Measurements from ENCODE around the gene SLC4A2. TPM values are rescaled to one million over a fixed set of nuclear protein-coding genes. Genes with fewer than 3 reads are reported as not detected.

The SLC4A2 gene
- total and polyA plus RNA-seq, 12 donors = 31.5 to 258 (median 151) TPM

DNA sequence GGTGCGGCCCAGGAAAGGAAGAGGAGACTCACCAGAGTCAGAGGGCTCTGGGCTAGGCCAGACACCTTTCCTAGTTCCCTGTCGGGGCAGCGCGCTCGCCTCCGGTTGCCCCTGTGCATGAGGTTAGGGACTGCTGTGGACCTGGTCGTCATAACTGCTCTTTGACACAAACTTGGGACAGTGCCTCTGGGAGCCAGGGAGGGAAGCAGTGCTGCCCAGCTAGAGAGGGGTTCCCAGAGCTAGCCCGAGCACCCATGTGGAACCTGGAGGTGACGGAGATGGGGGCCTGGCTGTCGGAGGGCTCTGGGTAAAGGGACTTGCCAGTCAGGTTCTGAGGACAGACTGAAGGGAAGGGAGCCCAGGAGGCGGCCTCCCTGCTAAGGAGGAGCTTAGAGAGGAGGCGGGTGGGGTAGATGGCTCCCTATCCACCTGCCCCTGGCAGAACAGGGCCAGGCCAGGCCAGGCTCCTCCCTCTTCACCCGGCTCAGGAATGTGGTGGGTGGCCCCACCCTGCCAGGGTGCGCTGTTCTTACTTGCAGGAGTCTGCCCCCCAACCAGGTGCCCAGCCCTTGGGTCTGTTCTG lies 56.5 kb downstream of the SLC4A2 start:
- H3K27ac ChIP-seq = no peak overlapping the region
- H3K4me1 ChIP-seq (replicated peaks in 1 of 2) = peaks cover 0 to 7% of the 10 kb centered on the region in 2 donors
- TF ChIP-seq, protein P1, sequence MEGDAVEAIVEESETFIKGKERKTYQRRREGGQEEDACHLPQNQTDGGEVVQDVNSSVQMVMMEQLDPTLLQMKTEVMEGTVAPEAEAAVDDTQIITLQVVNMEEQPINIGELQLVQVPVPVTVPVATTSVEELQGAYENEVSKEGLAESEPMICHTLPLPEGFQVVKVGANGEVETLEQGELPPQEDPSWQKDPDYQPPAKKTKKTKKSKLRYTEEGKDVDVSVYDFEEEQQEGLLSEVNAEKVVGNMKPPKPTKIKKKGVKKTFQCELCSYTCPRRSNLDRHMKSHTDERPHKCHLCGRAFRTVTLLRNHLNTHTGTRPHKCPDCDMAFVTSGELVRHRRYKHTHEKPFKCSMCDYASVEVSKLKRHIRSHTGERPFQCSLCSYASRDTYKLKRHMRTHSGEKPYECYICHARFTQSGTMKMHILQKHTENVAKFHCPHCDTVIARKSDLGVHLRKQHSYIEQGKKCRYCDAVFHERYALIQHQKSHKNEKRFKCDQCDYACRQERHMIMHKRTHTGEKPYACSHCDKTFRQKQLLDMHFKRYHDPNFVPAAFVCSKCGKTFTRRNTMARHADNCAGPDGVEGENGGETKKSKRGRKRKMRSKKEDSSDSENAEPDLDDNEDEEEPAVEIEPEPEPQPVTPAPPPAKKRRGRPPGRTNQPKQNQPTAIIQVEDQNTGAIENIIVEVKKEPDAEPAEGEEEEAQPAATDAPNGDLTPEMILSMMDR (IDR thresholded peaks at IDR 0.05) = no peak
- TF ChIP-seq POLR2A (IDR thresholded peaks at IDR 0.05) = no peak
- H3K27me3 ChIP-seq = no peaks in the 10 kb centered on the region
- DNase-seq = no peak
- no peaks in the 10 kb centered on the region for H3K9me3 ChIP-seq (replicated peaks in 1 of 3)
- WGBS, 4 donors = 81 to 95% (median 87%) methylated on average over 5 to 14 of the region's 14 CpGs
- no peak overlapping the region for H3K4me3 ChIP-seq
- peaks cover 0 to 34% of the 10 kb centered on the region in 2 donors for H3K36me3 ChIP-seq (replicated peaks in 1 of 2)
- intact Hi-C loops (cut with DNase I) = no loop called here

DNA sequence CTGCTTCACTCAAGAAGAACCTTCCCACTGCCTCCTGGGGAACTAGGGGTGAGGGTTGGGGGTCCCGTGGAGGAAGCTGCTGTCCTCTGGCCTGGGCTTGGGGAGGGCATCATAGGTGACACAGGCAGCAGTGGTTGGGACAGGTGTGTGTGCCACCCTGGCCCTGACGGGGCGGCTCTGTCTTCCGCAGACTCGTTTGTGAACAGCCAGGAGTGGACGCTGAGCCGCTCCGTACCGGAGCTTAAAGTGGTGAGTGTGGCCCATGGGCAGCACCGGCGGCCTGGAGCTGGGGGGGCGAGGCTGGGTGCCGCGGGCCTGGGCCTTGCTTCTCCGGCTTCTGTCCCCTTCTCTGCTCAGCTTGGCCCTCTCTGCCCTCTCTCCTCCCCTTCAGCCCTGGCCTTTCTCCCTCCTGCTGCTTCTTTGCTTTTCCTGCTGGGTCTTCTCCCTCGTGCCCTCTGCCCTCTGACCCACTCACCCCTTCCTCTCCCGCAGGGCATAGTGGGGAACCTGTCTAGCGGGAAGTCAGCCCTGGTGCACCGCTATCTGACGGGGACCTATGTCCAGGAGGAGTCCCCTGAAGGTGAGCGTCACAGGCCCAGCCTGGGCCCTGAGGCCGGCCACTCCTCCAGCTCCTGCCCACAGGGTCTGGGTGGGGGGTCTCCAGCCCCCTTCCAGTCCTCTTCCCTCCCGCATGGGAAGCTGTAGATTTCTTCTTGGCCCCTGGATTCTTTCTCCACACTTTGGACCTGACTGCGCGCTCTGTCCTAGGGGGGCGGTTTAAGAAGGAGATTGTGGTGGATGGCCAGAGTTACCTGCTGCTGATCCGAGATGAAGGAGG lies 57.4 kb downstream of the SLC4A2 start:
- intact Hi-C loops (cut with DNase I) = no loop called here
- WGBS, 4 donors = 92 to 95% (median 94%) methylated on average over 17 to 27 of the region's 27 CpGs
- no peaks in the 10 kb centered on the region for H3K27me3 ChIP-seq

DNA sequence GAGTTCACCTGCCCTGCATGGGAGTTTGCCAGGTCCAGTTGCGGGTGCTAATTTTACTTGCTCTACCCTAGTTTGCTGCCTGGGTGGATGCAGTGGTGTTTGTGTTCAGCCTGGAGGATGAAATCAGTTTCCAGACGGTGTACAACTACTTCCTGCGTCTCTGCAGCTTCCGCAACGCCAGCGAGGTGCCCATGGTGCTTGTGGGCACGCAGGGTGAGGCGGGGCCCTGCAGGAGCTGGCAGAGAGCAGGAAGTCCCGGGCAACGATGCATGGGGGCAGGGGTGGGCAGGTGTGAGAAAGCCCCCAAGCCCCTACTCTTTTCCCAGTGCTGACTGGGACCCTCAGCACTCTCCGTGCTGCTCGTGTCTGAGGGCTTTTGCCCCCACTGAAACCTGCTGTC lies 58.2 kb downstream of the SLC4A2 start:
- WGBS, 4 donors = 90 to 93% (median 92%) methylated on average over 2 to 12 of the region's 12 CpGs
- H3K27me3 ChIP-seq = no peaks in the 10 kb centered on the region

More for the DNA sequence above, 57.4 kb downstream of the SLC4A2 start:
- H3K27ac ChIP-seq = no peak overlapping the region
- DNase-seq = no peak
- H3K4me3 ChIP-seq = no peak overlapping the region
- no peak for TF ChIP-seq POLR2A (IDR thresholded peaks at IDR 0.05)
- TF ChIP-seq, protein P1 (IDR thresholded peaks at IDR 0.05) = no peak
- H3K4me1 ChIP-seq (replicated peaks in 1 of 2) = peaks cover 0 to 7% of the 10 kb centered on the region in 2 donors
- H3K36me3 ChIP-seq (replicated peaks in 1 of 2) = peaks cover 0 to 43% of the 10 kb centered on the region in 2 donors
- no peaks in the 10 kb centered on the region for H3K9me3 ChIP-seq (replicated peaks in 1 of 3)

More for the DNA sequence above, 58.2 kb downstream of the SLC4A2 start:
- Histone ChIP-seq H3K4me1 (replicated peaks in 1 of 2) (peaks cover 0 to 7% of the 10 kb centered on the region in 2 donors), H3K4me3 (no peak overlapping the region), H3K9me3 (replicated peaks in 1 of 3) (no peaks in the 10 kb centered on the region), H3K36me3 (replicated peaks in 1 of 2) (peaks cover 0 to 44% of the 10 kb centered on the region in 2 donors), H3K27ac (no peak overlapping the region)
- DNase-seq = no peak
- intact Hi-C loops (cut with DNase I) = no loop called here
- TF ChIP-seq POLR2A (IDR thresholded peaks at IDR 0.05) = no peak
- TF ChIP-seq, protein P1 (IDR thresholded peaks at IDR 0.05) = no peak
